ENCODE results near the gene ITIH2. TPM values are rescaled to one million over a fixed set of nuclear protein-coding genes. Genes with fewer than 3 reads are reported as not detected.

The ITIH2 gene
- total and polyA plus RNA-seq, 12 donors, result not detected

GRCh38 chr10:7702288-7702812 lies 766 bp upstream of the ITIH2 start:
- no peak for TF ChIP-seq CTCF (IDR thresholded peaks at IDR 0.05)
- peaks cover 0 to 25% (median 8%) of the 10 kb centered on the region in 7 donors for H3K27me3 ChIP-seq
- intact Hi-C loops (cut with DNase I), result no loop called here
- H3K36me3 ChIP-seq, result no peaks in the 10 kb centered on the region
- WGBS, 2 donors, result 79% methylated on average over 4 of the region's 4 CpGs
- no peaks in the 10 kb centered on the region for H3K4me1 ChIP-seq
- H3K27ac ChIP-seq, result no peak overlapping the region
- H3K4me3 ChIP-seq, result no peak overlapping the region
- ATAC-seq (no peak), DNase-seq (no peak)
- H3K9me3 ChIP-seq, result no peaks in the 10 kb centered on the region

- H3K9me3 ChIP-seq, result no peaks in the 10 kb centered on the region
- ATAC-seq, result no peak
- H3K27ac ChIP-seq, result no peak overlapping the region
- H3K27me3 ChIP-seq, result peaks cover 0 to 25% (median 8%) of the 10 kb centered on the region in 7 donors
- intact Hi-C loops (cut with DNase I), result no loop called here
- no peak for DNase-seq
- 86 to 90% methylated on average over 8 of the region's 8 CpGs for WGBS, 2 donors
- TF ChIP-seq CTCF (IDR thresholded peaks at IDR 0.05), result no peak
- H3K4me1 ChIP-seq, result no peaks in the 10 kb centered on the region
- no peak overlapping the region for H3K4me3 ChIP-seq
- H3K36me3 ChIP-seq, result no peaks in the 10 kb centered on the region
These were observed 1.2 kb downstream of the ITIH2 start for GRCh38 chr10:7704071-7705016.

- TF ChIP-seq CTCF (IDR thresholded peaks at IDR 0.05), result no peak
- no peaks in the 10 kb centered on the region for H3K36me3 ChIP-seq
- H3K27ac ChIP-seq, result no peak overlapping the region
- H3K4me1 ChIP-seq, result no peaks in the 10 kb centered on the region
- no peak overlapping the region for H3K4me3 ChIP-seq
- H3K27me3 ChIP-seq, result peaks cover 0 to 25% (median 8%) of the 10 kb centered on the region in 7 donors
- ATAC-seq (no peak), DNase-seq (no peak)
- no peaks in the 10 kb centered on the region for H3K9me3 ChIP-seq
- intact Hi-C loops (cut with DNase I), result no loop called here
- WGBS, 2 donors, result 72 to 74% methylated on average over 3 of the region's 3 CpGs
These were observed 2.2 kb downstream of the ITIH2 start for GRCh38 chr10:7705341-7705740.

- DNase-seq, result no peak
- H3K27ac ChIP-seq, result no peak overlapping the region
- TF ChIP-seq CTCF (IDR thresholded peaks at IDR 0.05), result no peak
- H3K4me1 ChIP-seq, result no peaks in the 10 kb centered on the region
- intact Hi-C loops (cut with DNase I), result no loop called here
- ATAC-seq, result no peak
- H3K4me3 ChIP-seq, result no peak overlapping the region
- no peaks in the 10 kb centered on the region for H3K9me3 ChIP-seq
- H3K27me3 ChIP-seq, result peaks cover 0 to 25% (median 8%) of the 10 kb centered on the region in 7 donors
- no peaks in the 10 kb centered on the region for H3K36me3 ChIP-seq
- 83 to 90% methylated on average over 4 of the region's 4 CpGs for WGBS, 2 donors
These were observed 3.5 kb downstream of the ITIH2 start for GRCh38 chr10:7706534-7707073.
